GM12892 (cell line): ENCODE measurements around the gene SLCO3A1.

Experiments
- POLR2A ChIP-seq: IDR thresholded peaks from 2 replicates; pipeline ENCODE4 v1.6.1; 2011; ENCODE audit warnings: low read depth, low read length, control low read depth
- POLR2AphosphoS5 ChIP-seq: IDR thresholded peaks from 2 replicates; pipeline ENCODE4 v1.6.1; 2011; ENCODE audit warnings: low read depth, low read length, control low read depth

DNA sequence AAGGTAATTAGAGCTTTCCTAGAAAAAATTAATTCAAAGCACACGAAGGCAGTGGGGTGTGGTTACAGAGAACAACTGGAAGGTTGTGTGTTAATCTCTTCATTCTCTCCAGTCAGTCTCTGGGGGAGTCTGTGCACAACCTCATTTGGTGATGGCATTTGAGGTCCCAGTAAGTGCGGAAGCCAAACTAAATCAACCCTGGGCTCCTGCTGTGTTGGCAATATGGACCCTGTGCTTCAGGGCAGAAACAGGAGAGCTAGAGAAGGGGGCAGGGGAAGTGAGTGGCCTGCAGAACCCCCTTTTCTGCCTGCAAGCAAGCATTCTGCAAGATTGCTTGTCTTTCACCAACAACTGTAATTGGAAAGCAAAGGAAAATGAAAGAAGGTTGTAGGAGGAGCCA, 344.2 kb downstream of the SLCO3A1 start:
- TF ChIP-seq POLR2AphosphoS5 (no peak), POLR2A (no peak)
